Peyer's patch (tissue), 4 donors: ENCODE measurements around the gene ZNF625. TPM values are rescaled to one million over a fixed set of nuclear protein-coding genes. Genes with fewer than 3 reads are reported as not detected.

Experiments
- DNase-seq, 3 donors: peaks; one replicate each; pipeline ENCODE4 v3.0.0-alpha.2; 2017 to 2019
- H3K27ac ChIP-seq, 4 donors: fragments of 200-600 bp; sonication (generic); one replicate each; pipeline ENCODE4 v1.5.1; 2016 to 2019
- H3K27me3 ChIP-seq, 2 donors: fragments of 200-600 bp; sonication (generic); one replicate each; pipeline ENCODE4 v1.5.1; 2019
- H3K36me3 ChIP-seq, 3 donors: fragments of 200-600 bp; sonication (generic); one replicate each; pipeline ENCODE4 v1.5.1; 2016 to 2019
- H3K4me1 ChIP-seq, 4 donors: fragments of 200-600 bp; sonication (generic); one replicate each; pipeline ENCODE4 v1.5.1; 2016 to 2019
- H3K4me3 ChIP-seq, 4 donors: fragments of 200-600 bp; sonication (generic); 1 replicate in 3 of 4; 2 replicates in 1 of 4; pipeline ENCODE4 v1.5.1; 2016 to 2019; ENCODE audit warnings: mild to moderate bottlenecking in 1 of 4
- H3K9me3 ChIP-seq, 4 donors: fragments of 200-600 bp; sonication (generic); one replicate each; pipeline ENCODE4 v1.5.1; 2016 to 2019; ENCODE audit warnings: mild to moderate bottlenecking in 1 of 4
- CTCF ChIP-seq, 6 experiments: fragments of 450-650 bp in 4 of 6; fragments of 200-600 bp in 2 of 6; sonication (generic) in 1 of 6; IDR thresholded peaks; one replicate each; pipeline ENCODE4 v1.5.1; 2017 to 2019; ENCODE audit warnings: antibody characterized with exemption in 6 of 6, mild to moderate bottlenecking in 3 of 6, moderate library complexity in 1 of 6
- POLR2A ChIP-seq, 2 donors: fragments of 450-650 bp; IDR thresholded peaks; one replicate each; pipeline ENCODE4 v1.5.1; 2017; ENCODE audit warnings: antibody characterized with exemption in 2 of 2, mild to moderate bottlenecking in 2 of 2, moderate library complexity in 2 of 2
- total RNA-seq, 4 donors: library from RNA; depleted of rRNA; stranded (reverse); fragments of >200 nt; gene quantifications; one replicate each; pipeline ENCODE4 v1.1.0, GENCODE V29; 2016

Gene ZNF625
- total RNA-seq, 4 donors from 2014 or later = 1.7 to 5.8 (median 3.9) TPM

GRCh38 chr19:12194827-12195731, 38.5 kb upstream of the ZNF625 start:
- Histone ChIP-seq H3K27ac (peak overlapping the region; percentile 38 to 58 (median 44)), H3K4me1 (no peaks in the 10 kb centered on the region), H3K4me3 (peak overlapping the region; percentile 38 to 64 (median 50)), H3K36me3 (peaks cover 0 to 11% (median 0%) of the 10 kb centered on the region in 3 donors), H3K27me3 (no peaks in the 10 kb centered on the region), H3K9me3 (peaks cover 0 to 37% (median 9%) of the 10 kb centered on the region in 4 donors)
- no peak for TF ChIP-seq CTCF (IDR thresholded peaks at IDR 0.05)
- no peak for TF ChIP-seq POLR2A (IDR thresholded peaks at IDR 0.05)
- peak; percentile 75 to 82 (median 77) for DNase-seq

- TF ChIP-seq CTCF (IDR thresholded peaks at IDR 0.05) (no peak), POLR2A (IDR thresholded peaks at IDR 0.05) (no peak)
- Histone ChIP-seq H3K27ac (no peak overlapping the region), H3K9me3 (peaks cover 0 to 83% (median 26%) of the 10 kb centered on the region in 4 donors), H3K4me1 (no peaks in the 10 kb centered on the region), H3K4me3 (no peak overlapping the region), H3K36me3 (peaks cover 0 to 77% (median 0%) of the 10 kb centered on the region in 3 donors), H3K27me3 (no peaks in the 10 kb centered on the region)
- no peak for DNase-seq
Measured at GRCh38 chr19:12187625-12188024, 31.1 kb upstream of the ZNF625 start.

GRCh38 chr19:12180377-12180776, 23.8 kb upstream of the ZNF625 start:
- no peak for DNase-seq
- Histone ChIP-seq H3K27me3 (no peaks in the 10 kb centered on the region), H3K9me3 (peaks cover 0 to 50% (median 11%) of the 10 kb centered on the region in 4 donors), H3K4me1 (no peaks in the 10 kb centered on the region), H3K27ac (no peak overlapping the region), H3K4me3 (no peak overlapping the region), H3K36me3 (peaks cover 0 to 29% (median 0%) of the 10 kb centered on the region in 3 donors)
- no peak for TF ChIP-seq POLR2A (IDR thresholded peaks at IDR 0.05)
- TF ChIP-seq CTCF (IDR thresholded peaks at IDR 0.05) = no peak

GRCh38 chr19:12166626-12167025, 10.1 kb upstream of the ZNF625 start:
- no peak overlapping the region for H3K27ac ChIP-seq
- DNase-seq = no peak
- TF ChIP-seq CTCF (IDR thresholded peaks at IDR 0.05) = no peak
- no peak for TF ChIP-seq POLR2A (IDR thresholded peaks at IDR 0.05)
- peaks cover 0 to 27% (median 0%) of the 10 kb centered on the region in 3 donors for H3K36me3 ChIP-seq
- no peaks in the 10 kb centered on the region for H3K27me3 ChIP-seq
- no peak overlapping the region for H3K4me3 ChIP-seq
- peaks cover 0 to 15% (median 4%) of the 10 kb centered on the region in 4 donors for H3K4me1 ChIP-seq
- no peaks in the 10 kb centered on the region for H3K9me3 ChIP-seq

- no peak for DNase-seq
- peak overlapping the region; percentile 61 to 97 (median 86) for H3K4me3 ChIP-seq
Measured at GRCh38 chr19:12163826-12164225, 7.3 kb upstream of the ZNF625 start.

More at GRCh38 chr19:12163826-12164225, 7.3 kb upstream of the ZNF625 start:
- Histone ChIP-seq H3K36me3 (peaks cover 0 to 3% (median 0%) of the 10 kb centered on the region in 3 donors), H3K27ac (peak overlapping the region in 3 of 4 donors; percentile 89 to 99 (median 96)), H3K27me3 (no peaks in the 10 kb centered on the region), H3K9me3 (no peaks in the 10 kb centered on the region), H3K4me1 (peaks cover 0 to 15% (median 4%) of the 10 kb centered on the region in 4 donors)
- TF ChIP-seq CTCF (IDR thresholded peaks at IDR 0.05) (no peak), POLR2A (IDR thresholded peaks at IDR 0.05) (no peak)
